Left ventricle myocardium inferior (tissue), 1 donor: ENCODE measurements around the gene ADAMTS2. TPM values are rescaled to one million over a fixed set of nuclear protein-coding genes. Genes with fewer than 3 reads are reported as not detected.
"Not testable (repeated sequence)": the region's sequence is repeated elsewhere in the genome, so short reads cannot be mapped to it uniquely, and the experiment has no call there.

ENCODE experiments used
- DNase-seq: peaks from one replicate; pipeline ENCODE4 v3.0.0-alpha.2; 2020
- H3K27ac ChIP-seq: fragments of 200-600 bp; replicated peaks from 2 replicates; pipeline ENCODE4 v1.8.0; 2021
- H3K27me3 ChIP-seq: fragments of 200-600 bp; 2 replicates; pipeline ENCODE4 v1.8.0; 2021; ENCODE audit warnings: low read depth
- H3K36me3 ChIP-seq: fragments of 200-600 bp; 2 replicates; pipeline ENCODE4 v1.8.0; 2021
- H3K4me1 ChIP-seq: fragments of 200-600 bp; 2 replicates; pipeline ENCODE4 v1.8.0; 2021
- H3K4me3 ChIP-seq: fragments of 200-600 bp; 2 replicates; pipeline ENCODE4 v1.8.0; 2021; ENCODE audit warnings: mild to moderate bottlenecking, moderate library complexity
- H3K9me3 ChIP-seq: fragments of 200-600 bp; replicated peaks from 2 replicates; pipeline ENCODE4 v1.8.0; 2021
- intact Hi-C: fragments of 100-400 bp; cut with micrococcal nuclease; formaldehyde crosslinking; loops from one replicate; pipeline ENCODE4 v1.11.0; 2022
- total RNA-seq: library from RNA; stranded (reverse); fragmentation: NEBNext Ultra II Directional; extraction: Animal tissue kit (Norgen Biotek cat#: 25700); gene quantifications from one replicate; pipeline ENCODE4 v1.2.1, GENCODE V29; 2021
- TF ChIP-seq, protein P1 (sequence below): fragments of 200-600 bp; IDR thresholded peaks from 2 replicates; pipeline ENCODE4 v1.8.0; 2021; ENCODE audit warnings: antibody characterized with exemption, mild to moderate bottlenecking, borderline replicate concordance
- donor health status: DM: no; HTN: yes; CAD: no; lungs with severe emphysema.

The ADAMTS2 gene
- total RNA-seq, 1 donor from 2014 or later = 4.6 TPM

DNA sequence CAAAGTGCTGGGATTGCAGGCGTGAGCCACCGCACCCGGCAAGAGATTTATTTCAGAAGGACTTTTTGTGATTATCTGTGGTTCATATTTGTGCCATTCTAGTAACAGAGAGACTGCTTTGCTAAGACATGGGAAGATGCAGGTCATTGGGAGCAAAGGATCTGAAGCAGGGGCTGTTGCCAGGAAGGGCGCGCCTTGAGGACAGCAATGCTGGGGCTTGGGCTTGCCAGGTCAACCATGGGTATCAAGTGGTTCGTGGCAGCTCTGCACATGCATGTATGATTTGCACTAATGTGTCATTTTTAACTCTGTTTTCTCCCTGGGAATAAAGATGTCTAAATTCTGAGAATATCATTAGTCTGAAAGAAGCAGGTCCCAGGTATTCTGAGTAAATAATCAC, 17.0 kb downstream of the ADAMTS2 start:
- TF ChIP-seq, protein P1, sequence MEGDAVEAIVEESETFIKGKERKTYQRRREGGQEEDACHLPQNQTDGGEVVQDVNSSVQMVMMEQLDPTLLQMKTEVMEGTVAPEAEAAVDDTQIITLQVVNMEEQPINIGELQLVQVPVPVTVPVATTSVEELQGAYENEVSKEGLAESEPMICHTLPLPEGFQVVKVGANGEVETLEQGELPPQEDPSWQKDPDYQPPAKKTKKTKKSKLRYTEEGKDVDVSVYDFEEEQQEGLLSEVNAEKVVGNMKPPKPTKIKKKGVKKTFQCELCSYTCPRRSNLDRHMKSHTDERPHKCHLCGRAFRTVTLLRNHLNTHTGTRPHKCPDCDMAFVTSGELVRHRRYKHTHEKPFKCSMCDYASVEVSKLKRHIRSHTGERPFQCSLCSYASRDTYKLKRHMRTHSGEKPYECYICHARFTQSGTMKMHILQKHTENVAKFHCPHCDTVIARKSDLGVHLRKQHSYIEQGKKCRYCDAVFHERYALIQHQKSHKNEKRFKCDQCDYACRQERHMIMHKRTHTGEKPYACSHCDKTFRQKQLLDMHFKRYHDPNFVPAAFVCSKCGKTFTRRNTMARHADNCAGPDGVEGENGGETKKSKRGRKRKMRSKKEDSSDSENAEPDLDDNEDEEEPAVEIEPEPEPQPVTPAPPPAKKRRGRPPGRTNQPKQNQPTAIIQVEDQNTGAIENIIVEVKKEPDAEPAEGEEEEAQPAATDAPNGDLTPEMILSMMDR = no peak
- peaks cover 37% of the 10 kb centered on the region for H3K27me3 ChIP-seq
- no peak overlapping the region for H3K27ac ChIP-seq
- no peaks in the 10 kb centered on the region for H3K36me3 ChIP-seq
- no peaks in the 10 kb centered on the region for H3K9me3 ChIP-seq
- H3K4me3 ChIP-seq = no peak overlapping the region
- H3K4me1 ChIP-seq = peaks cover 6% of the 10 kb centered on the region
- intact Hi-C loops = no loop called here
- no peak for DNase-seq

DNA sequence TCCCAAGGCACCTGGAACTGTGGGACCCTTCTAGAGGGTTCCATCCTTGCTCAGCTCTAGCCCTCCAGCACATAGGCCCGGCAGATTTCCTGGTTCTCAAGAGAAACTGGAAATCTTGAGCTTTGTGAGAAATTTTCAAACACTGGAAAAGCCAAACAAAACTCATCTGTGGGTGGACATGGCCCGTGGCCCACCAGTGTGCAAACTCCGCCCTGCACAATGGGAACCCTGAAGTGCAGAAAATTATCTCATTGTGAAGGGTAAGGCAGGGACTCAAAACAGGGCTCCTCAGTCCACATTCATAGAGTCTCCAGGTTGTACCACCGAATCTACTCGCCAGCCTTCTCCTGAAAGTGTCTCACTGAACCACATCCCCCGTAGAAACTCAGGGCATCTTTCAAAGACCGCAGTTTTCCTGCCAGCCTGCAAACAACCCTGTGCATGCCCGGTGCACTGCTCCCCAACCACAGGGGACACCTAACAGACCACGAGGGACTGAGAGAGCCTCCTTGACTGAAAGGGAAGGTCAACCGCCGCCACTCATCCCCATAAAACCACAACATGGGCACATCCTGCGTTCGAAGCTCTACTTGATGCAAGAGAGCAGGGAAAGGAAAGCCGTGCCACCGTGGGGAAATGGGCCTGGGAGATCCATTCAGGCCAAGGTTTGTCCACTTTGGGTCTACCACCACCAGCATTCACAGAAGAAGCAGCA, 18.1 kb downstream of the ADAMTS2 start:
- Histone ChIP-seq H3K4me1 (peaks cover 6% of the 10 kb centered on the region), H3K36me3 (no peaks in the 10 kb centered on the region), H3K27me3 (peaks cover 41% of the 10 kb centered on the region), H3K9me3 (no peaks in the 10 kb centered on the region), H3K27ac (peak overlapping the region; percentile 69), H3K4me3 (no peak overlapping the region)
- intact Hi-C loops = no loop called here
- peak; percentile 17 for DNase-seq
- TF ChIP-seq, protein P1 = no peak

DNA sequence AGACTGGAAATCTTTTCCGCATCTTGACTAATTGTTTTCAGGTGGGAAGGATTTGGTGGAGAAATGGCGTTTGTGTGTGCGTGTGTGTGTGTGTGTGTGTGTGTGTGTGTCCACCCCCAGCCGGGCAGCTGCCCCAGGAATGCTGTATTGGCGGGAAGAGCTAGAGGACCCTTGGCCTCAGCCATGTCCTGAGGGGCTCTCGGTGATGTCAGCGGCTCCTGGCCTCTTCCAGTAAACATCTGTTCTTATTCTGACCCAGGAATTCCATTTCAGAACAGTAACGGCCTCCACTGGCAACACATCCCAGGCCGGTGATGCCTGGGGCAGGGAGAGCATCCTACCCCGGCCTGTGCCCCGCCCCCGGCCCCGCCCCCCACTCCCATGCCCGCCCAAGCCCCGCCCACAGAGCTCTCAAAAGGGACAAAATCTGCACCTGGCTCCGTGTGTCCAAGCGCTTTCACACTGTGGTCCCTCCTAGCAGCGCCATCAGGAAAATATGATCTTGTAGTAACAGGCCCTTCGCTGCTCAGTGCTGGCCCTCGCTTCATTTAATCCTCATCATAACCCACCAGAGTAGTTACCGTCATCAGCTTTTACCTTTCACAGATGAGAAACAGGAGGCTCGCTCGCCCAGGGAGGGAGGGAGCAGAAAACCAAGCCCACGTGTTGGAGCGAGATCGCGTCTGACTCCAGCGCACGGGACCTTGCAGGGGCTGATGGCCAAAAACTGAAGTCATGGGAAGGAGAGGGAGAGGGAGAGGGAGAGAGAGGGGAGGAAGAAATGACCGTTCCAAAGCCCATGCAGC, 18.9 kb downstream of the ADAMTS2 start:
- DNase-seq = peak; percentile 70
- intact Hi-C loops = no loop called here
- H3K27ac ChIP-seq = peak overlapping the region; percentile 69
- H3K4me1 ChIP-seq = peaks cover 6% of the 10 kb centered on the region
- no peak overlapping the region for H3K4me3 ChIP-seq
- H3K27me3 ChIP-seq = peaks cover 48% of the 10 kb centered on the region
- no peaks in the 10 kb centered on the region for H3K9me3 ChIP-seq
- TF ChIP-seq, protein P1 = no peak
- H3K36me3 ChIP-seq = no peaks in the 10 kb centered on the region

DNA sequence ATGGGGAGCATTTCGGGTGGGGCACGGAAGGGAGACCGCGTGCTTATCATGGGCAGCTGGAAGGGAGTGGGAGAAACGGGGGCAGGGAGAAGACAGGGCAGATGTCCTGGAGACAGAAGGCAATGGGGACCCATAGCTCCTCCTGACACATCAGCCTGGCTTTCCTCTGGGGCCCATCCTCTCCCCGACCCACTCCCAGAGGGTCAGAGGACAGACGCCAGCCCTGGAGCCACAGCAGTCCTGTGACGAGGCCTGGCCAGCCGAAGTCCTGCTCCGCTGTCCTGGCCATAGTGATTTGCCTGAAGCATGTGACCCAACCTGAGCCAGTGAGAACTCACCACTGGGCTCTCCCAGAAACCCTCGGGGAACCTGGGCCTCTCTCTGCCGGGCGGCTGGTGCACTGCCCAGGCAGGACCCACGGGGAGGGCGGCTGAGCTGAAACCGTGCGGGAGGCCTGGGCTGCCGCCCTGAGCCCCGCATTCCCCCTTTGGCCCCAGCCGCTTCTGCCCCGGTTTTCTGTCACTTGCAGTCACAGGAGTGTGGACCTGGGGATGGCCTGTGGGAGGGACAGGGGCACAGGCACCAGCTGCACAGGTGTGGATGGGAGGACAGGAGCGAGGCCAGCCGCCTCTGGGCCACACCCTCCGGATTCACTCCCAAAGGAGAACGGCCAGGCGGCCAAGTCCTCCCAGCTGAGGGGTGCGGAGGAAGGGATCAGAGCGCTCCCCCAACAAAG, 19.8 kb downstream of the ADAMTS2 start:
- intact Hi-C loops = no loop called here
- H3K27ac ChIP-seq = peak overlapping the region; percentile 46

DNA sequence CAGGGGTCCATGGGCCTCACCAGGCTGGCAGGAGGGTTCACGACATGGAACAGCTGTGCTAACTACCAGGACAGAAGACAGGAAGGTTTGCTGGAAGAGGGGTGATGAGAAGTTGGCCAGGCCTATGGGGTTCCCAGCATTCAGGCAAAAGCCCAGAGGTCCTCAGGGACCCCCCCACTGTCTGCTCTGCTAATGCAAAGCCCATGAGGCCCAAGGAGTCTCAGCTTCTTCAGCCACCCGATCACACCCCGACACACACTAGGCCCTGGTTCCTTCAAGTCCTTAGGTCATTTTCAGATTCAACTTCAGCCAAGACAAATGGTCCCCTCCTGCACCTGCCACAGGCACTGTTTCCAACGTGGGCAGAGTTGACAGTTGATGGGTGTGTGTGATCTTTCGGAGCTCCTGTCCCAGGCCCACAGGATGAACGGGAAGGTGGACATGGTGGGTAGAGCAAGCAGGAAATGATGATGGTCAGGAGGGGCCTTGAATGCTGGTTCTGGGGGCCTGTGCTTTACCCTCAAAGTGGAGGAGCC, 20.4 kb downstream of the ADAMTS2 start:
- H3K4me3 ChIP-seq = no peak overlapping the region
- H3K27me3 ChIP-seq = peaks cover 47% of the 10 kb centered on the region
- intact Hi-C loops = no loop called here
- H3K9me3 ChIP-seq = no peaks in the 10 kb centered on the region
- H3K4me1 ChIP-seq = peaks cover 6% of the 10 kb centered on the region
- H3K27ac ChIP-seq = no peak overlapping the region
- H3K36me3 ChIP-seq = no peaks in the 10 kb centered on the region
- TF ChIP-seq, protein P1 = no peak
- peak; percentile 10 for DNase-seq

More for the DNA sequence above, 19.8 kb downstream of the ADAMTS2 start:
- no peak overlapping the region for H3K4me3 ChIP-seq
- peaks cover 49% of the 10 kb centered on the region for H3K27me3 ChIP-seq
- TF ChIP-seq, protein P1 = no peak
- H3K4me1 ChIP-seq = peaks cover 6% of the 10 kb centered on the region
- H3K36me3 ChIP-seq = no peaks in the 10 kb centered on the region
- peak; percentile 18 for DNase-seq
- H3K9me3 ChIP-seq = no peaks in the 10 kb centered on the region

DNA sequence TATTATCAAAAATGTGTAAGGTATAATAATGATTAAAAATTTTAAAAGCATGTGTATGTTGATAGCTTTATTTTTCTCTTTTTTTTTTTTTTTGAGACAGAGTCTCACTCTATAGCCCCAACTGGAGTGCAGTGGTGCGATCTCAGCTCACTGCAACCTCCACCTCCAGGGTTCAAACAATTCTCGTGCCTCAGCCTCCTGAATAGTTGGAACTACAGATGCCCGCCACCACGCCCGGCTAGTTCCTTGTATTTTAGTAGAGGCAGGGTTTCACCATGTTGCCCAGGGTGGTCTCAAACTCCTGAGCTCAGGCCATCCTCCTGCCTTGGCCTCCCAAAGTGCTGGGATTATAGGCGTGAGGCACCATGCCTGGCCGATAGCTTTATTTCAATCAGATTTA, 20.9 kb downstream of the ADAMTS2 start:
- intact Hi-C loops, H3K9me3 ChIP-seq, H3K4me3 ChIP-seq, DNase-seq, H3K36me3 ChIP-seq, H3K4me1 ChIP-seq, H3K27ac ChIP-seq: not testable (repeated sequence)
- peaks cover 47% of the 10 kb centered on the region for H3K27me3 ChIP-seq
